ENCODE measurements around the gene CROCC2.

Gene CROCC2

GRCh38 chr2:240876475-240877251, 29.5 kb upstream of the CROCC2 start:
- 88% methylated on average over 10 of the region's 18 CpGs for WGBS (ENCODE audit: insufficient coverage)
- CTCF ChIA-PET: no interaction called here

GRCh38 chr2:240877460-240878340, 28.4 kb upstream of the CROCC2 start:
- no peaks in the 10 kb centered on the region for H3K27me3 ChIP-seq (replicated peaks in 2 of 5; ENCODE audit: control insufficient read depth in 4 of 5, insufficient read depth in 5 of 5, low read length in 4 of 5)
- no peaks in the 10 kb centered on the region for H3K4me1 ChIP-seq (ENCODE audit: control extremely low read depth in 1 of 4, control insufficient read depth in 4 of 4, insufficient read depth in 4 of 4, low read length in 3 of 4)
- H3K4me3 ChIP-seq (ENCODE audit: control insufficient read depth in 1 of 7, extremely low read depth in 1 of 7, insufficient read depth in 4 of 7, low read depth in 2 of 7, low read length in 6 of 7): no peak overlapping the region
- H3K9me3 ChIP-seq (ENCODE audit: control extremely low read depth in 1 of 5, control insufficient read depth in 4 of 5, insufficient read depth in 2 of 5, low read depth in 1 of 5, low read length in 4 of 5): no peaks in the 10 kb centered on the region
- H3K36me3 ChIP-seq (ENCODE audit: control insufficient read depth in 4 of 4, insufficient read depth in 4 of 4, low read length in 3 of 4): no peaks in the 10 kb centered on the region
- no peak overlapping the region for H3K27ac ChIP-seq (ENCODE audit: insufficient read depth in 1 of 2, low read depth in 1 of 2, low read length in 2 of 2, poor library complexity in 1 of 2, severe bottlenecking in 2 of 2)
- WGBS (ENCODE audit: insufficient coverage): 97% methylated on average over 38 of the region's 40 CpGs
- CTCF ChIA-PET: no interaction called here
- DNase-seq: peak in 2 of 3 donors; percentile 23 to 41
- POLR2A ChIA-PET: interaction anchor here (1.0 kb wide), 1 partner anchor 42 kb away, joined by 4 read pairs; no protein-coding TSS in a partner anchor

More at GRCh38 chr2:240876475-240877251, 29.5 kb upstream of the CROCC2 start:
- no peak overlapping the region for H3K27ac ChIP-seq (ENCODE audit: insufficient read depth in 1 of 2, low read depth in 1 of 2, low read length in 2 of 2, poor library complexity in 1 of 2, severe bottlenecking in 2 of 2)
- POLR2A ChIA-PET: interaction anchor here (1.0 kb wide), 1 partner anchor 43 kb away, joined by 4 read pairs; no protein-coding TSS in a partner anchor
- no peak overlapping the region for H3K4me3 ChIP-seq (ENCODE audit: control insufficient read depth in 1 of 7, extremely low read depth in 1 of 7, insufficient read depth in 4 of 7, low read depth in 2 of 7, low read length in 6 of 7)
- H3K36me3 ChIP-seq (ENCODE audit: control insufficient read depth in 4 of 4, insufficient read depth in 4 of 4, low read length in 3 of 4): no peaks in the 10 kb centered on the region
- DNase-seq: no peak
- no peaks in the 10 kb centered on the region for H3K4me1 ChIP-seq (ENCODE audit: control extremely low read depth in 1 of 4, control insufficient read depth in 4 of 4, insufficient read depth in 4 of 4, low read length in 3 of 4)
- no peaks in the 10 kb centered on the region for H3K9me3 ChIP-seq (ENCODE audit: control extremely low read depth in 1 of 5, control insufficient read depth in 4 of 5, insufficient read depth in 2 of 5, low read depth in 1 of 5, low read length in 4 of 5)
- H3K27me3 ChIP-seq (replicated peaks in 2 of 5; ENCODE audit: control insufficient read depth in 4 of 5, insufficient read depth in 5 of 5, low read length in 4 of 5): no peaks in the 10 kb centered on the region

- Histone ChIP-seq H3K36me3 (ENCODE audit: control insufficient read depth in 4 of 4, insufficient read depth in 4 of 4, low read length in 3 of 4) (no peaks in the 10 kb centered on the region), H3K4me1 (ENCODE audit: control extremely low read depth in 1 of 4, control insufficient read depth in 4 of 4, insufficient read depth in 4 of 4, low read length in 3 of 4) (no peaks in the 10 kb centered on the region), H3K4me3 (ENCODE audit: control insufficient read depth in 1 of 7, extremely low read depth in 1 of 7, insufficient read depth in 4 of 7, low read depth in 2 of 7, low read length in 6 of 7) (no peak overlapping the region), H3K27ac (ENCODE audit: insufficient read depth in 1 of 2, low read depth in 1 of 2, low read length in 2 of 2, poor library complexity in 1 of 2, severe bottlenecking in 2 of 2) (no peak overlapping the region), H3K9me3 (ENCODE audit: control extremely low read depth in 1 of 5, control insufficient read depth in 4 of 5, insufficient read depth in 2 of 5, low read depth in 1 of 5, low read length in 4 of 5) (no peaks in the 10 kb centered on the region), H3K27me3 (replicated peaks in 2 of 5; ENCODE audit: control insufficient read depth in 4 of 5, insufficient read depth in 5 of 5, low read length in 4 of 5) (no peaks in the 10 kb centered on the region)
- POLR2A ChIA-PET: no interaction called here
- CTCF ChIA-PET: no interaction called here
- no peak for DNase-seq
- 100% methylated on average over 10 of the region's 18 CpGs for WGBS (ENCODE audit: insufficient coverage)
Measured at GRCh38 chr2:240878341-240878936, 27.7 kb upstream of the CROCC2 start.

- Histone ChIP-seq H3K36me3 (ENCODE audit: control insufficient read depth in 4 of 4, insufficient read depth in 4 of 4, low read length in 3 of 4) (no peaks in the 10 kb centered on the region), H3K4me3 (ENCODE audit: control insufficient read depth in 1 of 7, extremely low read depth in 1 of 7, insufficient read depth in 4 of 7, low read depth in 2 of 7, low read length in 6 of 7) (no peak overlapping the region), H3K27me3 (replicated peaks in 2 of 5; ENCODE audit: control insufficient read depth in 4 of 5, insufficient read depth in 5 of 5, low read length in 4 of 5) (no peaks in the 10 kb centered on the region), H3K27ac (ENCODE audit: insufficient read depth in 1 of 2, low read depth in 1 of 2, low read length in 2 of 2, poor library complexity in 1 of 2, severe bottlenecking in 2 of 2) (no peak overlapping the region), H3K9me3 (ENCODE audit: control extremely low read depth in 1 of 5, control insufficient read depth in 4 of 5, insufficient read depth in 2 of 5, low read depth in 1 of 5, low read length in 4 of 5) (no peaks in the 10 kb centered on the region), H3K4me1 (ENCODE audit: control extremely low read depth in 1 of 4, control insufficient read depth in 4 of 4, insufficient read depth in 4 of 4, low read length in 3 of 4) (no peaks in the 10 kb centered on the region)
- CTCF ChIA-PET: no interaction called here
- 90% methylated on average over 7 of the region's 7 CpGs for WGBS (ENCODE audit: insufficient coverage)
- no peak for DNase-seq
- POLR2A ChIA-PET: no interaction called here
Measured at GRCh38 chr2:240879105-240879504, 27.0 kb upstream of the CROCC2 start.

- POLR2A ChIA-PET: no interaction called here
- Histone ChIP-seq H3K27ac (ENCODE audit: insufficient read depth in 1 of 2, low read depth in 1 of 2, low read length in 2 of 2, poor library complexity in 1 of 2, severe bottlenecking in 2 of 2) (no peak overlapping the region), H3K4me3 (ENCODE audit: control insufficient read depth in 1 of 7, extremely low read depth in 1 of 7, insufficient read depth in 4 of 7, low read depth in 2 of 7, low read length in 6 of 7) (no peak overlapping the region), H3K36me3 (ENCODE audit: control insufficient read depth in 4 of 4, insufficient read depth in 4 of 4, low read length in 3 of 4) (no peaks in the 10 kb centered on the region), H3K27me3 (replicated peaks in 2 of 5; ENCODE audit: control insufficient read depth in 4 of 5, insufficient read depth in 5 of 5, low read length in 4 of 5) (no peaks in the 10 kb centered on the region), H3K4me1 (ENCODE audit: control extremely low read depth in 1 of 4, control insufficient read depth in 4 of 4, insufficient read depth in 4 of 4, low read length in 3 of 4) (peaks cover 0 to 17% (median 10%) of the 10 kb centered on the region in 4 experiments), H3K9me3 (ENCODE audit: control extremely low read depth in 1 of 5, control insufficient read depth in 4 of 5, insufficient read depth in 2 of 5, low read depth in 1 of 5, low read length in 4 of 5) (no peaks in the 10 kb centered on the region)
- CTCF ChIA-PET: interaction anchor here (1.3 kb wide), 2 partner anchors 10 to 16 kb away, joined by 3 to 4 read pairs; no protein-coding TSS in a partner anchor
- WGBS (ENCODE audit: insufficient coverage): 74% methylated on average over 6 of the region's 6 CpGs
- DNase-seq: no peak
Measured at GRCh38 chr2:240881913-240882312, 24.2 kb upstream of the CROCC2 start.

GRCh38 chr2:240884221-240884620, 21.9 kb upstream of the CROCC2 start:
- 92% methylated on average over 2 of the region's 2 CpGs for WGBS (ENCODE audit: insufficient coverage)

More at GRCh38 chr2:240884221-240884620, 21.9 kb upstream of the CROCC2 start:
- Histone ChIP-seq H3K4me1 (ENCODE audit: control extremely low read depth in 1 of 4, control insufficient read depth in 4 of 4, insufficient read depth in 4 of 4, low read length in 3 of 4) (peaks cover 0 to 17% (median 10%) of the 10 kb centered on the region in 4 experiments), H3K4me3 (ENCODE audit: control insufficient read depth in 1 of 7, extremely low read depth in 1 of 7, insufficient read depth in 4 of 7, low read depth in 2 of 7, low read length in 6 of 7) (no peak overlapping the region), H3K36me3 (ENCODE audit: control insufficient read depth in 4 of 4, insufficient read depth in 4 of 4, low read length in 3 of 4) (no peaks in the 10 kb centered on the region), H3K27ac (ENCODE audit: insufficient read depth in 1 of 2, low read depth in 1 of 2, low read length in 2 of 2, poor library complexity in 1 of 2, severe bottlenecking in 2 of 2) (no peak overlapping the region), H3K9me3 (ENCODE audit: control extremely low read depth in 1 of 5, control insufficient read depth in 4 of 5, insufficient read depth in 2 of 5, low read depth in 1 of 5, low read length in 4 of 5) (no peaks in the 10 kb centered on the region), H3K27me3 (replicated peaks in 2 of 5; ENCODE audit: control insufficient read depth in 4 of 5, insufficient read depth in 5 of 5, low read length in 4 of 5) (no peaks in the 10 kb centered on the region)
- CTCF ChIA-PET: no interaction called here
- POLR2A ChIA-PET: no interaction called here
- DNase-seq: no peak
